IMR-90 (cell line): ENCODE data around the gene KAT7. TPM values are rescaled to one million over a fixed set of nuclear protein-coding genes. Genes with fewer than 3 reads are reported as not detected.

Source experiments
- ATAC-seq: fragments of 200-7000 bp; cut with Tn5 transposase; 2 replicates; pipeline ENCODE4 v1.9.1; 2020; ENCODE audit warnings: low read depth, mild to moderate bottlenecking, moderate library complexity
- BruUV-seq: library from RNA; stranded (reverse); fragments of 400-500 nt; replicated peaks from 2 replicates; lab custom pipeline; 2021; lab: Mats Ljungman, UMichigan
- CTCF ChIA-PET: fragments of 300-600 bp; formaldehyde crosslinking; extraction: SDS; loops from one replicate; lab custom pipeline; 2021; ENCODE audit warnings: antibody characterized with exemption; lab: Yijun Ruan, JAX
- POLR2A ChIA-PET: fragments of 300-600 bp; sonication (Branson Sonifier 250); formaldehyde crosslinking; loops from one replicate; lab custom pipeline; 2022; ENCODE audit warnings: antibody characterized with exemption; ENCODE audit not compliant: unreplicated experiment; lab: Charles Lee
- DNase-seq: peaks from one replicate; pipeline ENCODE4 v3.0.0; 2013
- H2AFZ ChIP-seq: replicated peaks from 2 replicates; pipeline ENCODE3; 2013; ENCODE audit warnings: low read length, mild to moderate bottlenecking; ENCODE audit not compliant: poor library complexity
- H2AK5ac ChIP-seq: 2 replicates; pipeline ENCODE4 v1.6.1; 2013; ENCODE audit warnings: low read depth, low read length, inconsistent platforms
- H2AK9ac ChIP-seq: replicated peaks from 2 replicates; pipeline ENCODE3; 2013; ENCODE audit warnings: mild to moderate bottlenecking, low read depth, low read length, moderate library complexity; ENCODE audit not compliant: poor library complexity
- H2BK120ac ChIP-seq: 2 replicates; pipeline ENCODE4 v1.6.1; 2013; ENCODE audit warnings: low read depth, low read length, inconsistent platforms
- H2BK15ac ChIP-seq: 3 replicates; pipeline ENCODE4 v1.6.1; 2013; ENCODE audit warnings: low read depth, low read length, inconsistent platforms
- H2BK20ac ChIP-seq: 2 replicates; pipeline ENCODE4 v1.6.1; 2013; ENCODE audit warnings: low read depth, mild to moderate bottlenecking, inconsistent platforms, low read length, moderate library complexity
- H2BK5ac ChIP-seq: 2 replicates; pipeline ENCODE4 v1.6.1; 2013; ENCODE audit warnings: mild to moderate bottlenecking, low read depth, low read length, inconsistent platforms; ENCODE audit not compliant: poor library complexity, severe bottlenecking
- H3K14ac ChIP-seq: replicated peaks from 2 replicates; pipeline ENCODE4 v1.6.1; 2013; ENCODE audit warnings: low read depth, low read length, inconsistent platforms
- H3K18ac ChIP-seq: 2 replicates; pipeline ENCODE4 v1.6.1; 2013; ENCODE audit warnings: low read depth, low read length, control low read depth
- H3K23ac ChIP-seq: 2 replicates; pipeline ENCODE4 v1.6.1; 2013; ENCODE audit warnings: low read depth, low read length, inconsistent platforms
- H3K27ac ChIP-seq: 2 replicates; pipeline ENCODE4 v1.5.1; 2013; ENCODE audit warnings: mild to moderate bottlenecking, control low read depth, low read length; ENCODE audit not compliant: insufficient read depth
- H3K27me3 ChIP-seq: 2 replicates; pipeline ENCODE4 v1.6.1; 2013; ENCODE audit warnings: low read length; ENCODE audit not compliant: control insufficient read depth, insufficient read depth
- H3K36me3 ChIP-seq: 2 replicates; pipeline ENCODE4 v1.6.1; 2013; ENCODE audit warnings: low read length, mixed read lengths; ENCODE audit not compliant: control insufficient read depth, insufficient read depth
- H3K4ac ChIP-seq: 2 replicates; pipeline ENCODE4 v1.6.1; 2013; ENCODE audit warnings: low read depth, low read length, inconsistent platforms
- H3K4me1 ChIP-seq: 2 replicates; pipeline ENCODE4 v1.6.1; 2013; ENCODE audit warnings: low read length, mixed read lengths; ENCODE audit not compliant: control insufficient read depth, insufficient read depth
- H3K4me2 ChIP-seq: 2 replicates; pipeline ENCODE4 v1.6.1; 2013; ENCODE audit warnings: low read depth, mild to moderate bottlenecking, control low read depth, low read length, moderate library complexity
- H3K4me3 ChIP-seq: 2 replicates; pipeline ENCODE4 v1.5.1; 2013; ENCODE audit warnings: low read depth, mild to moderate bottlenecking, control low read depth, low read length, moderate library complexity; ENCODE audit not compliant: insufficient read depth
- H3K56ac ChIP-seq: 2 replicates; pipeline ENCODE4 v1.6.1; 2013; ENCODE audit warnings: low read length, inconsistent platforms; ENCODE audit not compliant: insufficient read depth; ENCODE audit errors: extremely low read depth
- H3K79me1 ChIP-seq, 2 experiments: 2 replicates each; pipeline ENCODE4 v1.6.1; 2013; ENCODE audit warnings: low read length in 2 of 2, inconsistent platforms in 1 of 2, low read depth in 1 of 2
- H3K9ac ChIP-seq: 2 replicates; pipeline ENCODE4 v1.6.1; 2013; ENCODE audit warnings: low read depth, low read length, control low read depth
- H3K9me1 ChIP-seq: 2 replicates; pipeline ENCODE4 v1.6.1; 2013; ENCODE audit warnings: low read length, inconsistent platforms; ENCODE audit not compliant: insufficient read depth
- H3K9me3 ChIP-seq: 2 replicates; pipeline ENCODE4 v1.6.1; 2013; ENCODE audit warnings: low read length; ENCODE audit not compliant: control insufficient read depth, insufficient read depth
- H4K20me1 ChIP-seq: 2 replicates; pipeline ENCODE4 v1.6.1; 2013; ENCODE audit warnings: low read length, inconsistent platforms; ENCODE audit not compliant: insufficient read depth
- H4K5ac ChIP-seq: 2 replicates; pipeline ENCODE4 v1.6.1; 2013; ENCODE audit warnings: mild to moderate bottlenecking, low read depth, low read length, control low read depth
- H4K8ac ChIP-seq, 2 experiments: 2 replicates each; pipeline ENCODE4 v1.6.1; 2013; ENCODE audit warnings: low read depth in 2 of 2, low read length in 2 of 2, control low read depth in 1 of 2, inconsistent platforms in 1 of 2
- H4K91ac ChIP-seq: 2 replicates; pipeline ENCODE4 v1.6.1; 2013; ENCODE audit warnings: low read depth, low read length, inconsistent platforms; ENCODE audit not compliant: insufficient read depth
- BHLHE40 ChIP-seq: fragments of 150-350 bp; IDR thresholded peaks from 2 replicates; pipeline ENCODE4 v1.6.1; 2016; ENCODE audit warnings: mild to moderate bottlenecking, low read depth, low read length
- CHD1 ChIP-seq: IDR thresholded peaks from 2 replicates; pipeline ENCODE4 v1.6.1; 2012; ENCODE audit warnings: low read depth, low read length, improper control_type of control experiment
- CTCF ChIP-seq: conservative IDR thresholded peaks from 2 replicates; pipeline ENCODE4 v1.5.1; 2012; ENCODE audit warnings: mild to moderate bottlenecking, low read depth, low read length, improper control_type of control experiment
- RAD21 ChIP-seq: IDR thresholded peaks from 2 replicates; pipeline ENCODE4 v1.6.1; 2012; ENCODE audit warnings: low read length, improper control_type of control experiment
- RCOR1 ChIP-seq: IDR thresholded peaks from 2 replicates; pipeline ENCODE4 v1.6.1; 2012; ENCODE audit warnings: mild to moderate bottlenecking, low read length, improper control_type of control experiment; ENCODE audit not compliant: insufficient replicate concordance
- SMC3 ChIP-seq: fragments of 150-350 bp; IDR thresholded peaks from 2 replicates; pipeline ENCODE4 v1.6.1; 2016; ENCODE audit warnings: low read depth, mild to moderate bottlenecking, antibody characterized with exemption, low read length, moderate library complexity
- WGBS, 2 experiments: methylation state at CpG; one replicate each; pipeline versions ENCODE4 v1.1.5 to v1.1.7; 2013; ENCODE audit warnings: missing lambda C conversion rate in 2 of 2; ENCODE audit not compliant: insufficient read length in 1 of 2; ENCODE audit errors: extremely low coverage in 2 of 2; 5-methylcytosine and 5-hydroxymethylcytosine counted together
- dilution Hi-C: fragments of 300-500 bp; cut with HindIII; formaldehyde crosslinking; loops from one replicate; pipeline ENCODE4 v1.14.3; 2018; ENCODE audit warnings: low sequenced_read_pairs; ENCODE audit not compliant: unreplicated experiment
- in situ Hi-C: fragments of 300-500 bp; cut with MboI; formaldehyde crosslinking; loops from 3 replicates; pipeline ENCODE4 v1.14.3; 2019; ENCODE audit warnings: low sequenced_read_pairs, inconsistent platforms, mixed read lengths
- intact Hi-C: fragments of 100-400 bp; cut with micrococcal nuclease; formaldehyde crosslinking; loops from 2 replicates; pipeline ENCODE4 v1.10.0; 2022
- polyA plus RNA-seq, 3 experiments: library from polyadenylated mRNA; depleted of rRNA; stranded (reverse); fragments of >200 nt; gene quantifications; 2 replicates each; pipeline ENCODE4 v1.2.3, GENCODE V29; 2012; ENCODE audit warnings: low replicate concordance in 1 of 3
- total RNA-seq: library from RNA; depleted of rRNA; stranded (reverse); fragments of >200 nt; gene quantifications from 2 replicates; pipeline ENCODE4 v1.2.3, GENCODE V29; 2012

Gene KAT7
- total and polyA plus RNA-seq, 2 of the 4 experiments (the other 2 are of a cell fraction) = 16.9 to 21.9 TPM

- TF ChIP-seq RCOR1 (no peak), RAD21 (no peak)
Observed at GRCh38 chr17:49836111-49837030, 47.9 kb downstream of the KAT7 start (continued).

GRCh38 chr17:49839455-49839854, 51.0 kb downstream of the KAT7 start:
- Histone ChIP-seq H3K4me2 (no peak overlapping the region), H3K4ac (no peak overlapping the region), H3K79me1 (0 out of 4 replicates have a peak, but pooled peaks cover 0 to 9% of the 10 kb centered on the region in 2 experiments), H4K5ac (no peak overlapping the region), H2AK5ac (no peak overlapping the region), H3K56ac (no peak overlapping the region), H2AFZ (no peak overlapping the region), H4K20me1 (no peaks in the 10 kb centered on the region), H3K23ac (no peak overlapping the region), H3K9ac (no peak overlapping the region), H2BK20ac (no peak overlapping the region), H3K18ac (no peak overlapping the region), H3K9me1 (peaks cover 20% of the 10 kb centered on the region), H2BK120ac (no peak overlapping the region), H2AK9ac (no peak overlapping the region), H3K27ac (no peak overlapping the region), H2BK5ac (no peak overlapping the region), H3K14ac (no peak overlapping the region), H3K36me3 (no peaks in the 10 kb centered on the region), H3K9me3 (no peaks in the 10 kb centered on the region), H3K4me1 (peaks cover 13% of the 10 kb centered on the region), H3K27me3 (no peaks in the 10 kb centered on the region), H4K8ac (no peak overlapping the region), H2BK15ac (no peak overlapping the region), H4K91ac (no peak overlapping the region), H3K4me3 (no peak overlapping the region)
- ATAC-seq = no peak
- BruUV-seq = no TSS peak
- no peak for TF ChIP-seq BHLHE40
- TF ChIP-seq CHD1 = no peak
- no peak for TF ChIP-seq SMC3
- no peak for TF ChIP-seq CTCF
- POLR2A ChIA-PET = no interaction called here
- in situ Hi-C loops (no loop called here), dilution Hi-C loops (no loop called here), intact Hi-C loops (no loop called here)
- no peak for DNase-seq
- CTCF ChIA-PET = no interaction called here
- 60% methylated on average over 1 of the region's 5 CpGs; no CpG with 5 or more reads in 1 of the 2 experiments for WGBS, 2 experiments
